Effector CD4-positive, alpha-beta T cell (primary cell): Measurements from ENCODE around the gene NCAN.

ENCODE experiments used
- DNase-seq: peaks from one replicate; pipeline ENCODE4 v3.0.0-alpha.2; 2020

NCAN gene

DNA sequence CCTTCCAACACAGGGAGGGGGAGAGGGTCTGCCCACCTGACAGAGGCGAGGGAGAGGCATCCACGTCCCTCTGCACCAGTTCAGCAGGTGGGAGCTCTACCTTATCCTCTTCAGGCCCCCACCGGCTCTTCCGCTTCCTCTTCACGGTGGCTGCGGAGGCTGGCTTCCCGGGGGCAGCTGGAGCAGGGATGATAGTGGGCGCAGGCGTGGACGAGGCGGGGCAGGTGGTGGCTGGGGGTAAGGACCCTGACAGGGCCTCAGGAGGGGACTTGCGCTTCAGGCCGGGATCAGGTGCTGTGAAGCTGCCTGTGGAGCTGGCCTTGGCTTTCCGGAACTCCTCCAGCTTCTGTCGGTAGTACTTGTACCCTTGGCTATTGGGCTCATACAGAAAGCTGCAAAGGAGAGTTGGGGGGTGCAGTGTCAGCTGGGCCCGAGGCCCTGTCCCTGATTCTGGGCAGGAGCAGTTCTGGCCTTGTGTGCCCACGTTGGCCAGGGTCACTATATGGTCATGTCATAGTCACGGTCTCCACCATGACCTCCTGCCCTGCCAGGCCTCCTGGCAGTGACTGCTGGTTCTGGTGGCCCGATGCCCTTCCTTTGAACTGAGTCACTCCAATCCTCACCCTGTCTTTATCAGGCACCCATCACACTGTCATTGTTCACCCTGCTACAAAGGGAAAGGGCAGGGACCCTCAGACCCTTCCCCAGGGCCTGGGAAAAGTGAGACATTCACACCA is 85.4 kb downstream of the NCAN start:
- no peak for DNase-seq

GRCh38 chr19:19297759-19298158 is 86.0 kb downstream of the NCAN start:
- no peak for DNase-seq

GRCh38 chr19:19300613-19301012 is 88.9 kb downstream of the NCAN start:
- DNase-seq: no peak
